ENCODE measurements around the gene MYO1F.

MYO1F gene

GRCh38 chr19:8512115-8512967, 64.9 kb downstream of the MYO1F start:
- H3K27me3 ChIP-seq (ENCODE audit: insufficient read depth, poor library complexity, severe bottlenecking) = no peaks in the 10 kb centered on the region
- TF ChIP-seq REST (IDR thresholded peaks at IDR 0.05; ENCODE audit: insufficient replicate concordance, low read depth) = no peak
- TF ChIP-seq GABPA (IDR thresholded peaks at IDR 0.05; ENCODE audit: low read depth) = no peak
- TF ChIP-seq SPI1 (IDR thresholded peaks at IDR 0.05; ENCODE audit: borderline replicate concordance, low read depth) = no peak
- no peak for TF ChIP-seq CTCF (IDR thresholded peaks at IDR 0.05; ENCODE audit: insufficient read depth, low read length)
- TF ChIP-seq POLR2AphosphoS5 (IDR thresholded peaks at IDR 0.05; ENCODE audit: low read depth) = no peak
- H3K4me3 ChIP-seq (replicated peaks; ENCODE audit: insufficient read depth, low read length) = no peak overlapping the region
- DNase-seq (ENCODE audit: low read depth in 1 of 2, low spot score in 1 of 2) = no peak
- H3K27ac ChIP-seq (replicated peaks) = peak overlapping the region; percentile 92; the same call in 1 of the 2 replicates

- H3K27ac ChIP-seq (replicated peaks) = no peak overlapping the region
- no peak for TF ChIP-seq SPI1 (IDR thresholded peaks at IDR 0.05; ENCODE audit: borderline replicate concordance, low read depth)
- no peak for TF ChIP-seq REST (IDR thresholded peaks at IDR 0.05; ENCODE audit: insufficient replicate concordance, low read depth)
- TF ChIP-seq CTCF (IDR thresholded peaks at IDR 0.05; ENCODE audit: insufficient read depth, low read length) = no peak
- no peak for TF ChIP-seq POLR2AphosphoS5 (IDR thresholded peaks at IDR 0.05; ENCODE audit: low read depth)
- TF ChIP-seq GABPA (IDR thresholded peaks at IDR 0.05; ENCODE audit: low read depth) = no peak
- no peak overlapping the region for H3K4me3 ChIP-seq (replicated peaks; ENCODE audit: insufficient read depth, low read length)
- no peak for DNase-seq (ENCODE audit: low read depth in 1 of 2, low spot score in 1 of 2)
- H3K27me3 ChIP-seq (ENCODE audit: insufficient read depth, poor library complexity, severe bottlenecking) = no peaks in the 10 kb centered on the region
These were observed 65.6 kb downstream of the MYO1F start for GRCh38 chr19:8511573-8512101.

GRCh38 chr19:8510589-8511115, 66.6 kb downstream of the MYO1F start:
- Histone ChIP-seq H3K27ac (replicated peaks) (no peak overlapping the region), H3K4me3 (replicated peaks; ENCODE audit: insufficient read depth, low read length) (no peak overlapping the region), H3K27me3 (ENCODE audit: insufficient read depth, poor library complexity, severe bottlenecking) (no peaks in the 10 kb centered on the region)
- no peak for DNase-seq (ENCODE audit: low read depth in 1 of 2, low spot score in 1 of 2)
- TF ChIP-seq REST (IDR thresholded peaks at IDR 0.05; ENCODE audit: insufficient replicate concordance, low read depth) = no peak
- no peak for TF ChIP-seq SPI1 (IDR thresholded peaks at IDR 0.05; ENCODE audit: borderline replicate concordance, low read depth)
- no peak for TF ChIP-seq CTCF (IDR thresholded peaks at IDR 0.05; ENCODE audit: insufficient read depth, low read length)
- TF ChIP-seq GABPA (IDR thresholded peaks at IDR 0.05; ENCODE audit: low read depth) = no peak
- TF ChIP-seq POLR2AphosphoS5 (IDR thresholded peaks at IDR 0.05; ENCODE audit: low read depth) = no peak
